ENCODE results near the gene TOMT. TPM values are rescaled to one million over a fixed set of nuclear protein-coding genes. Genes with fewer than 3 reads are reported as not detected.

The TOMT gene
- total RNA-seq, 1 experiment from 2014 or later, result not detected

DNA sequence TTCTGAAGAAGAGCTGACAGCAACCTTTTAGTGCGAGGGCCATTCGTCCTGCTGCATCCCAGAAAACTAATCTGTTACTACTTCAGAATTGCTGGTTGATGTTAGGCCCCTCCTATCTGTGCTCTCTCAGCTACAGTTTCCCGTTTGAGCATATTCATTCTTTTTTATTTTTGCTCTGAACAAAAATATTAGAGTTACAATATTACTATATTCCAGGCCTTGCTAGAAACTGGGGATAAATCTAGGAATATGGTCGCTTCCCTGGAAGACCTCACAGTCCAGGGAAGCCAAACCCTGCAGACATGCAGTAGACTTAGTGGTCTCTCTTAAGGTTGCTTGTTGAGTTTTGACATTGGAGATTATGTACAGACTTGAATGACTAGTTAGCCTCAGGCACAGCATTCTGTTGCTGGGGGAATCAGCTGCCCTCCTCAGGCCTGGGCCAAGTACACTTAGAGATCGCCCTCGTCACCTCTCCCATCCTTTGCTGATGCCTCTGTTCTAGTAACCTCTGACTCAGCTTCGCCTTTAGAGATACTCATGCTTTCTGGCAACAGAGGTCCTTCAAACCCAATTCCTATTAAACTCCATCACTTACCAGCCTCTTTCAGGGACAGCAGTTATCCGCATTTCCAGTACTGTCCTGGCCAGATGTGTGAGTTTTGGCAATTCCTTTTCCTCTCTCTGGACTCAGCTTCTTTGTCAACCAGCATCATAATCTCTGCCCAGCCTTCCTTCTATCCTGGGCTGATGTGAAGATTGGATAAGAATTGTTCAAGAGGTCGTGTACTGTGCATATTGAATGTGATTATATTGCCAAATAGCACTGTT, 7.5 kb downstream of the TOMT start:
- no peak for DNase-seq
- no peak for TF ChIP-seq CTCF (IDR thresholded peaks at IDR 0.05; ENCODE audit: unreplicated experiment)
- Mint-ChIP-seq H3K4me3 (ENCODE audit: low read depth, unreplicated experiment) (peak overlapping the region; percentile 95), H3K9me3 (ENCODE audit: low read depth, unreplicated experiment) (no peaks in the 10 kb centered on the region), H3K4me1 (ENCODE audit: low read depth, unreplicated experiment) (peaks cover 9% of the 10 kb centered on the region), H3K27me3 (ENCODE audit: unreplicated experiment) (peaks cover 13% of the 10 kb centered on the region), H3K36me3 (ENCODE audit: insufficient read depth, unreplicated experiment) (peaks cover 24% of the 10 kb centered on the region), H3K27ac (ENCODE audit: unreplicated experiment) (peak overlapping the region; percentile 100)
- CTCF ChIA-PET, result interaction anchor here (1.0 to 1.4 kb wide), 4 partner anchors 70 to 321 kb away, joined by 3 to 6 read pairs (median 4); partner anchors contain the start of gene CLPB
- BruUV-seq (replicated peaks), result TSS peak; percentile 99
- intact Hi-C loops (cut with micrococcal nuclease; ENCODE audit: unreplicated experiment), result no loop called here

GRCh38 chr11:72114570-72114969, 8.8 kb downstream of the TOMT start:
- Mint-ChIP-seq H3K27ac (ENCODE audit: unreplicated experiment) (peak overlapping the region; percentile 100), H3K27me3 (ENCODE audit: unreplicated experiment) (peaks cover 13% of the 10 kb centered on the region), H3K9me3 (ENCODE audit: low read depth, unreplicated experiment) (no peaks in the 10 kb centered on the region), H3K4me3 (ENCODE audit: low read depth, unreplicated experiment) (no peak overlapping the region), H3K4me1 (ENCODE audit: low read depth, unreplicated experiment) (peaks cover 9% of the 10 kb centered on the region), H3K36me3 (ENCODE audit: insufficient read depth, unreplicated experiment) (peaks cover 24% of the 10 kb centered on the region)
- CTCF ChIA-PET, result no interaction called here
- no peak for TF ChIP-seq CTCF (IDR thresholded peaks at IDR 0.05; ENCODE audit: unreplicated experiment)
- intact Hi-C loops (cut with micrococcal nuclease; ENCODE audit: unreplicated experiment), result no loop called here
- BruUV-seq (replicated peaks), result no TSS peak
- DNase-seq, result no peak

- no TSS peak for BruUV-seq (replicated peaks)
- H3K9me3 Mint-ChIP-seq (ENCODE audit: low read depth, unreplicated experiment), result no peaks in the 10 kb centered on the region
- intact Hi-C loops (cut with micrococcal nuclease; ENCODE audit: unreplicated experiment), result no loop called here
- H3K4me1 Mint-ChIP-seq (ENCODE audit: low read depth, unreplicated experiment), result peaks cover 7% of the 10 kb centered on the region
- no peak for DNase-seq
- no peak overlapping the region for H3K4me3 Mint-ChIP-seq (ENCODE audit: low read depth, unreplicated experiment)
- TF ChIP-seq CTCF (IDR thresholded peaks at IDR 0.05; ENCODE audit: unreplicated experiment), result no peak
- H3K27me3 Mint-ChIP-seq (ENCODE audit: unreplicated experiment), result peaks cover 13% of the 10 kb centered on the region
- no peak overlapping the region for H3K27ac Mint-ChIP-seq (ENCODE audit: unreplicated experiment)
- peaks cover 23% of the 10 kb centered on the region for H3K36me3 Mint-ChIP-seq (ENCODE audit: insufficient read depth, unreplicated experiment)
- CTCF ChIA-PET, result no interaction called here
Measured at GRCh38 chr11:72116019-72116755, 10.5 kb downstream of the TOMT start.

GRCh38 chr11:72119198-72119597, 13.5 kb downstream of the TOMT start:
- peaks cover 13% of the 10 kb centered on the region for H3K27me3 Mint-ChIP-seq (ENCODE audit: unreplicated experiment)
- H3K9me3 Mint-ChIP-seq (ENCODE audit: low read depth, unreplicated experiment), result no peaks in the 10 kb centered on the region
- no peaks in the 10 kb centered on the region for H3K36me3 Mint-ChIP-seq (ENCODE audit: insufficient read depth, unreplicated experiment)
- no peak for TF ChIP-seq CTCF (IDR thresholded peaks at IDR 0.05; ENCODE audit: unreplicated experiment)
- no peak for DNase-seq
- no peak overlapping the region for H3K27ac Mint-ChIP-seq (ENCODE audit: unreplicated experiment)
- H3K4me3 Mint-ChIP-seq (ENCODE audit: low read depth, unreplicated experiment), result no peak overlapping the region
- intact Hi-C loops (cut with micrococcal nuclease; ENCODE audit: unreplicated experiment), result no loop called here
- no TSS peak for BruUV-seq (replicated peaks)
- H3K4me1 Mint-ChIP-seq (ENCODE audit: low read depth, unreplicated experiment), result no peaks in the 10 kb centered on the region
- CTCF ChIA-PET, result no interaction called here
